Activated B cell treated with CpG ODN at 0.5 μM for 24 hours (primary cell): Measurements from ENCODE around the gene TMEM154. TPM values are rescaled to one million over a fixed set of nuclear protein-coding genes. Genes with fewer than 3 reads are reported as not detected.

Source experiments
- ATAC-seq: fragments of 200-7000 bp; cut with Tn5 transposase; one replicate; pipeline ENCODE4 v1.10.0; 2021; ENCODE audit warnings: low read depth, mild to moderate bottlenecking, moderate library complexity
- CTCF ChIA-PET: fragments of 350-600 bp; sonication (Branson Sonifier 250); formaldehyde crosslinking; loops from one replicate; lab custom pipeline; 2021; ENCODE audit warnings: antibody characterized with exemption; lab: Charles Lee
- POLR2A ChIA-PET: fragments of 350-600 bp; sonication (Branson Sonifier 250); formaldehyde crosslinking; loops from one replicate; lab custom pipeline; 2021; ENCODE audit warnings: antibody characterized with exemption; lab: Charles Lee
- DNase-seq: peaks from one replicate; pipeline ENCODE4 v3.0.0; 2022
- H3K27ac Mint-ChIP-seq: one replicate; pipeline ENCODE4 v1.8.0; 2020; ENCODE audit warnings: mixed read lengths
- H3K27me3 Mint-ChIP-seq: one replicate; pipeline ENCODE4 v1.8.0; 2021; ENCODE audit warnings: mixed read lengths
- H3K36me3 Mint-ChIP-seq: one replicate; pipeline ENCODE4 v1.8.0; 2021; ENCODE audit warnings: low read depth, mixed read lengths
- H3K4me1 Mint-ChIP-seq: one replicate; pipeline ENCODE4 v1.8.0; 2021; ENCODE audit warnings: mixed read lengths
- H3K4me3 Mint-ChIP-seq: one replicate; pipeline ENCODE4 v1.8.0; 2020; ENCODE audit warnings: mild to moderate bottlenecking, mixed read lengths
- H3K9me3 Mint-ChIP-seq: one replicate; pipeline ENCODE4 v1.8.0; 2020; ENCODE audit warnings: mixed read lengths
- CTCF ChIP-seq: fragments of 200-600 bp; IDR thresholded peaks from one replicate; pipeline ENCODE4 v1.8.0; 2022; ENCODE audit warnings: antibody characterized with exemption, mild to moderate bottlenecking
- intact Hi-C: fragments of 100-400 bp; cut with micrococcal nuclease; formaldehyde crosslinking; loops from one replicate; pipeline ENCODE4 v1.15.1; 2024
- total RNA-seq: library from RNA; stranded (reverse); gene quantifications from 2 replicates; pipeline ENCODE4 v1.2.3, GENCODE V29; 2022

TMEM154 gene
- total RNA-seq, 1 donor from 2014 or later: 59.9 TPM

DNA sequence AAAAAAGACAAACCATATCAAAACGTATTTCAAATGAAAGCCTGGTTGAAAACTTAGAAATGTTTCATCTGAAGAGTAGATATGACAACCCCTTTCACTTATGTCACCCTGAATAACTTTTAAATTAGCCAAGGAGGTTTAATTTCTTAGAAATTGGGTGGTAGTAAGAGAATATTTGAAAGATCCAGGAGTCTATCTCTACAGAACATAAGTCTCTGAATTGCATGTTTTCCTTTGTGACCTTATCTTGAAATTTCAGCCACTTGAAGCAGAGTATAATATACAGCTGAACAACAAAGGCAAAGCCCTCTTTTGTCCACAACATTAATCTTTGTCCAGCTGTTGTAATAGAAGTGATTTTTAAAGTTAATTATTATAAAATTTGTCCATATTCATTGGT lies 49.5 kb downstream of the TMEM154 start:
- H3K4me3 Mint-ChIP-seq: no peak overlapping the region
- H3K4me1 Mint-ChIP-seq: no peaks in the 10 kb centered on the region
- H3K27ac Mint-ChIP-seq: no peak overlapping the region
- CTCF ChIA-PET: interaction anchor here (1.4 to 2.1 kb wide), 2 partner anchors 10 to 132 kb away, joined by 3 to 9 read pairs; no protein-coding TSS in a partner anchor
- POLR2A ChIA-PET: no interaction called here
- intact Hi-C loops: no loop called here
- DNase-seq (no peak), ATAC-seq (no peak)
- peaks cover 58% of the 10 kb centered on the region for H3K36me3 Mint-ChIP-seq
- H3K27me3 Mint-ChIP-seq: no peaks in the 10 kb centered on the region
- H3K9me3 Mint-ChIP-seq: no peaks in the 10 kb centered on the region
- TF ChIP-seq CTCF: no peak

- POLR2A ChIA-PET: no interaction called here
- no peak overlapping the region for H3K27ac Mint-ChIP-seq
- intact Hi-C loops: loop anchor here (5.0 kb wide), 1 partner anchor 38 kb away; no protein-coding TSS in a partner anchor
Measured at GRCh38 chr4:152629908-152630307, 49.9 kb downstream of the TMEM154 start.

GRCh38 chr4:152628128-152628527 lies 51.7 kb downstream of the TMEM154 start:
- Mint-ChIP-seq H3K4me1 (no peaks in the 10 kb centered on the region), H3K9me3 (no peaks in the 10 kb centered on the region), H3K27me3 (no peaks in the 10 kb centered on the region), H3K27ac (no peak overlapping the region), H3K36me3 (peaks cover 48% of the 10 kb centered on the region), H3K4me3 (no peak overlapping the region)
- CTCF ChIA-PET: no interaction called here
- no peak for ATAC-seq
- no peak for TF ChIP-seq CTCF
- POLR2A ChIA-PET: interaction anchor here (0.7 to 2.0 kb wide), 2 partner anchors 66 to 92 kb away, joined by 5 to 6 read pairs; partner anchors contain the start of gene FBXW7
- no peak for DNase-seq
- intact Hi-C loops: loop anchor here (5.0 kb wide), 1 partner anchor 36 kb away; no protein-coding TSS in a partner anchor

More at GRCh38 chr4:152629908-152630307, 49.9 kb downstream of the TMEM154 start:
- DNase-seq: no peak
- no peaks in the 10 kb centered on the region for H3K4me1 Mint-ChIP-seq
- H3K4me3 Mint-ChIP-seq: no peak overlapping the region
- CTCF ChIA-PET: interaction anchor here (1.4 kb wide), 1 partner anchor 131 kb away, joined by 3 read pairs; no protein-coding TSS in a partner anchor
- H3K27me3 Mint-ChIP-seq: no peaks in the 10 kb centered on the region
- no peak for ATAC-seq
- no peak for TF ChIP-seq CTCF
- peaks cover 60% of the 10 kb centered on the region for H3K36me3 Mint-ChIP-seq
- H3K9me3 Mint-ChIP-seq: no peaks in the 10 kb centered on the region

- Mint-ChIP-seq H3K4me1 (no peaks in the 10 kb centered on the region), H3K9me3 (no peaks in the 10 kb centered on the region), H3K4me3 (no peak overlapping the region), H3K27ac (peak overlapping the region; percentile 54), H3K36me3 (peaks cover 40% of the 10 kb centered on the region), H3K27me3 (no peaks in the 10 kb centered on the region)
- no peak for ATAC-seq
- ChIA-PET CTCF (no interaction called here), POLR2A (interaction anchor here (2.0 kb wide), 1 partner anchor 90 kb away, joined by 6 read pairs; the partner anchor contains the start of gene FBXW7)
- intact Hi-C loops: loop anchor here (5.0 kb wide), 1 partner anchor 34 kb away; no protein-coding TSS in a partner anchor
- no peak for DNase-seq
- no peak for TF ChIP-seq CTCF
Measured at GRCh38 chr4:152626790-152627189, 53.0 kb downstream of the TMEM154 start.

GRCh38 chr4:152620915-152621314 lies 58.9 kb downstream of the TMEM154 start:
- TF ChIP-seq CTCF: no peak
- intact Hi-C loops: no loop called here
- Mint-ChIP-seq H3K36me3 (peaks cover 4% of the 10 kb centered on the region), H3K4me1 (peaks cover 4% of the 10 kb centered on the region), H3K9me3 (no peaks in the 10 kb centered on the region), H3K27me3 (no peaks in the 10 kb centered on the region), H3K4me3 (no peak overlapping the region), H3K27ac (peak overlapping the region; percentile 19)
- ChIA-PET POLR2A (interaction anchor here (0.7 kb wide), 1 partner anchor 52 kb away, joined by 3 read pairs; no protein-coding TSS in a partner anchor), CTCF (no interaction called here)
- ATAC-seq: no peak
- DNase-seq: no peak
